DND-41 (cell line): ENCODE measurements around the gene BMPR1A.

Experiments used
- ATAC-seq: fragments of 200-7000 bp; cut with Tn5 transposase; 3 replicates; pipeline ENCODE4 v1.9.1; 2021; ENCODE audit warnings: low read depth; ENCODE audit not compliant: insufficient read depth
- DNase-seq: peaks from one replicate; pipeline ENCODE4 v3.0.0-alpha.2; 2020
- H2AFZ ChIP-seq: 2 replicates; pipeline ENCODE4 v1.6.0; 2012; ENCODE audit warnings: low read depth, low read length
- H3K27ac ChIP-seq: 2 replicates; pipeline ENCODE4 v1.5.1; 2012; ENCODE audit warnings: low read length, inconsistent platforms
- H3K27me3 ChIP-seq: fragments of 200-600 bp; sonication (generic); 2 replicates; pipeline ENCODE4 v1.6.0; 2012; ENCODE audit warnings: low read length, mild to moderate bottlenecking, inconsistent platforms; ENCODE audit not compliant: insufficient read depth, poor library complexity
- H3K36me3 ChIP-seq: 2 replicates; pipeline ENCODE4 v1.5.1; 2012; ENCODE audit warnings: low read length, inconsistent platforms; ENCODE audit not compliant: insufficient read depth
- H3K4me1 ChIP-seq: 2 replicates; pipeline ENCODE4 v1.5.1; 2012; ENCODE audit warnings: mild to moderate bottlenecking, low read length; ENCODE audit not compliant: insufficient read depth
- H3K4me2 ChIP-seq: 2 replicates; pipeline ENCODE4 v1.6.0; 2012; ENCODE audit warnings: mild to moderate bottlenecking, moderate library complexity, low read length, inconsistent platforms; ENCODE audit not compliant: insufficient read depth
- H3K4me3 ChIP-seq, 2 experiments: fragments of 200-600 bp in 1 of 2; shearing (Covaris generic) in 1 of 2; 2 replicates each; pipeline ENCODE4 v1.5.1; 2012 to 2016; ENCODE audit warnings: inconsistent platforms in 2 of 2, low read length in 2 of 2, mild to moderate bottlenecking in 2 of 2, low read depth in 1 of 2, moderate library complexity in 1 of 2
- H3K79me2 ChIP-seq: 2 replicates; pipeline ENCODE4 v1.6.0; 2012; ENCODE audit warnings: low read length, inconsistent platforms; ENCODE audit not compliant: insufficient read depth
- H3K9ac ChIP-seq: 2 replicates; pipeline ENCODE4 v1.6.0; 2012; ENCODE audit warnings: low read depth, mild to moderate bottlenecking, inconsistent platforms, low read length, moderate library complexity
- H3K9me3 ChIP-seq: 2 replicates; pipeline ENCODE4 v1.5.1; 2012; ENCODE audit warnings: low read length, moderate library complexity, mild to moderate bottlenecking, inconsistent platforms; ENCODE audit not compliant: insufficient read depth, severe bottlenecking
- H4K20me1 ChIP-seq: 2 replicates; pipeline ENCODE4 v1.6.0; 2012; ENCODE audit warnings: low read length; ENCODE audit not compliant: insufficient read depth
- EZH2 ChIP-seq: IDR thresholded peaks from 3 replicates; pipeline ENCODE4 v1.6.1; 2012; ENCODE audit warnings: borderline replicate concordance, low read depth, mild to moderate bottlenecking, moderate library complexity, low read length, inconsistent platforms; ENCODE audit not compliant: severe bottlenecking
- TF ChIP-seq, protein P1 (sequence below): IDR thresholded peaks from 2 replicates; pipeline ENCODE4 v1.5.1; 2012; ENCODE audit warnings: borderline replicate concordance, low read length, moderate library complexity, mild to moderate bottlenecking; ENCODE audit not compliant: poor library complexity, severe bottlenecking; ENCODE audit errors: extremely low read depth

The BMPR1A gene

DNA sequence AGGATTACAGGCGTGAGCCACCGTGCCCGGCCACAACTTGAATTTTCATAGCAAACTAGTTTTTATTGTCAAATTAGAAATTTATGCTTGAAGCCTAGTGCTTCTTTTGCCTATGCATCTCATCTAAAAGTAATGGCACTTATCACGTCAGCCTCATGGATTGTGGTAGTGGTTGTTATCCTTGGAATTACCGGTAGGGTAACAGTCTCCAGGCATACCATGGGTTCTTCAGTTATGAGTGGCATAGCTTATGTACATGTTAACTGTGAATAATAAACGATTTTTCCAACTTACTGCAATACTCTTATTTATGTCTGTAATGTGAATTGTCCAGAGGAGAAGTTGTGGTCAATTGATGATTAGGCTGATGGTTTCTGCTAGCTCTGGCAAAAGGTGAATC, 63.1 kb downstream of the BMPR1A start:
- no peak overlapping the region for H3K4me2 ChIP-seq
- no peak overlapping the region for H2AFZ ChIP-seq
- TF ChIP-seq, protein P1, sequence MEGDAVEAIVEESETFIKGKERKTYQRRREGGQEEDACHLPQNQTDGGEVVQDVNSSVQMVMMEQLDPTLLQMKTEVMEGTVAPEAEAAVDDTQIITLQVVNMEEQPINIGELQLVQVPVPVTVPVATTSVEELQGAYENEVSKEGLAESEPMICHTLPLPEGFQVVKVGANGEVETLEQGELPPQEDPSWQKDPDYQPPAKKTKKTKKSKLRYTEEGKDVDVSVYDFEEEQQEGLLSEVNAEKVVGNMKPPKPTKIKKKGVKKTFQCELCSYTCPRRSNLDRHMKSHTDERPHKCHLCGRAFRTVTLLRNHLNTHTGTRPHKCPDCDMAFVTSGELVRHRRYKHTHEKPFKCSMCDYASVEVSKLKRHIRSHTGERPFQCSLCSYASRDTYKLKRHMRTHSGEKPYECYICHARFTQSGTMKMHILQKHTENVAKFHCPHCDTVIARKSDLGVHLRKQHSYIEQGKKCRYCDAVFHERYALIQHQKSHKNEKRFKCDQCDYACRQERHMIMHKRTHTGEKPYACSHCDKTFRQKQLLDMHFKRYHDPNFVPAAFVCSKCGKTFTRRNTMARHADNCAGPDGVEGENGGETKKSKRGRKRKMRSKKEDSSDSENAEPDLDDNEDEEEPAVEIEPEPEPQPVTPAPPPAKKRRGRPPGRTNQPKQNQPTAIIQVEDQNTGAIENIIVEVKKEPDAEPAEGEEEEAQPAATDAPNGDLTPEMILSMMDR: no peak
- no peak for TF ChIP-seq EZH2
- no peak for ATAC-seq
- no peak for DNase-seq
- no peak overlapping the region for H3K9ac ChIP-seq
- H3K36me3 ChIP-seq: no peaks in the 10 kb centered on the region
- H3K4me3 ChIP-seq: no peak overlapping the region
- H3K27me3 ChIP-seq: no peaks in the 10 kb centered on the region
- H3K4me1 ChIP-seq: no peaks in the 10 kb centered on the region
- H3K27ac ChIP-seq: no peak overlapping the region
- H3K9me3 ChIP-seq: no peaks in the 10 kb centered on the region
- H4K20me1 ChIP-seq: no peaks in the 10 kb centered on the region; the same call in 1 of the 2 replicates
- H3K79me2 ChIP-seq: peaks cover 6% of the 10 kb centered on the region

DNA sequence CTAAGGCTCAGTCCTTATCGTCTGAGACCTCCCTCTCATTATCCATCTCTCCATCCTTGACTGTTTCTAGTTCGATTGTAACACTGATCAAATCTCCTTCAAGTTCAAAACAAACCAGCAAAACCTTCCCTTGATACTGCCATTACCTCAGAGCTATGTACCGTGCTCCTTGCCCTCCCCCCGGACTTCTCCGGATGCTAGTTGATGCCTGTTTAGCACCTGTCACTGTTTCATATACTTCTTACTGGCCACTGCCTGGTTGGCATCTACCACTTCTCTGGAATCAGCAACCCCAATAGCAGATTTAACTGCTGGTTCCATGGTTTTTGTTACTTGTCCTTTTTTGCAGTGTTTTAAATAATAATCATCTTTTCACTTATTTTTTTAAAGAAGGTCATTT, 64.1 kb downstream of the BMPR1A start:
- no peaks in the 10 kb centered on the region for H3K27me3 ChIP-seq
- no peak overlapping the region for H3K9ac ChIP-seq
- no peak overlapping the region for H3K4me2 ChIP-seq
- H4K20me1 ChIP-seq: no peaks in the 10 kb centered on the region; the same call in 1 of the 2 replicates
- no peak overlapping the region for H3K27ac ChIP-seq
- no peak overlapping the region for H2AFZ ChIP-seq
- DNase-seq (no peak), ATAC-seq (no peak)
- no peaks in the 10 kb centered on the region for H3K4me1 ChIP-seq
- TF ChIP-seq, protein P1: no peak
- TF ChIP-seq EZH2: no peak
- H3K9me3 ChIP-seq: no peaks in the 10 kb centered on the region
- H3K79me2 ChIP-seq: peaks cover 4% of the 10 kb centered on the region
- H3K4me3 ChIP-seq: no peak overlapping the region
- H3K36me3 ChIP-seq: no peaks in the 10 kb centered on the region

DNA sequence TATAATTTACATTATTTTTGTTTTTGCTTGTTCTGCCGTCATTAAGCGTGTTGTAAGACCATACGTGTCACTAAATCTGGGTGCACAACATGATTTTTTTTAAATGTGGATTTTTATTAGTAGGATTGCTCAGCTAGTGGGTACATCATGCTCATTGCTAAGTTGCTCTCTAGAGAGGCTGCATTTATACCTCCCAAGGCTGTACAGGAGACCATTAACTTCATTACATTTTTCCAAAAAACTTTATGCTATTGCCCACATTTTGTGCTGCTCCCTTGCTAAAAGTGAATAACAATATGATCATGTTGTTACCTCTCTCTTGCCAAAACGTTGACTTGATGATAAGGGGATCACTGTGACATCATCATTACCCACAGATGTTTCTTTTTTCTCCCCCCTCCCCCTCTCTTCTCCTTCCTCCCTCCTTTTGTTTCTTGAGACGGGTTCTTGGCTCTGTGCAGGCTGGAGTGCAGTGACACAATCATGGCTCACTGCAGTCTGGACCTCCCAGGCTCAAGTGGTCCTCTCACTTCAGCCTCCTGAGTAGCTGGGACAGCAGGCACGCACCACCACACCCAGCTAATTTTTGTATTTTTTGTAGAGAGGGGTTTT, 65.1 kb downstream of the BMPR1A start:
- no peaks in the 10 kb centered on the region for H3K36me3 ChIP-seq
- no peak overlapping the region for H2AFZ ChIP-seq
- peaks cover 4% of the 10 kb centered on the region for H3K79me2 ChIP-seq
- no peak for ATAC-seq
- TF ChIP-seq, protein P1: no peak
- TF ChIP-seq EZH2: no peak
- no peak overlapping the region for H3K27ac ChIP-seq
- no peak for DNase-seq
- no peaks in the 10 kb centered on the region for H3K4me1 ChIP-seq
- no peak overlapping the region for H3K4me2 ChIP-seq
- no peaks in the 10 kb centered on the region for H3K27me3 ChIP-seq
- no peaks in the 10 kb centered on the region for H3K9me3 ChIP-seq
- H4K20me1 ChIP-seq: no peaks in the 10 kb centered on the region
- no peak overlapping the region for H3K4me3 ChIP-seq
- H3K9ac ChIP-seq: no peak overlapping the region
